A172 (cell line): Measurements from ENCODE around the gene ZNF174. TPM values are rescaled to one million over a fixed set of nuclear protein-coding genes. Genes with fewer than 3 reads are reported as not detected.
A peak's percentile ranks its signal among the peaks of the same experiment; 100 is the strongest.

Experiments
- DNase-seq: peaks from one replicate; pipeline ENCODE4 v3.0.0-alpha.2; 2015; ENCODE audit warnings: low spot score
- total RNA-seq: library from RNA; depleted of rRNA; stranded (reverse); fragments of >200 nt; shearing (Covaris generic); gene quantifications from 2 replicates; pipeline ENCODE4 v1.2.3, GENCODE V29; 2014; rRNA removed

The ZNF174 gene
- total RNA-seq, 1 experiment from 2014 or later = 15.8 TPM

DNA sequence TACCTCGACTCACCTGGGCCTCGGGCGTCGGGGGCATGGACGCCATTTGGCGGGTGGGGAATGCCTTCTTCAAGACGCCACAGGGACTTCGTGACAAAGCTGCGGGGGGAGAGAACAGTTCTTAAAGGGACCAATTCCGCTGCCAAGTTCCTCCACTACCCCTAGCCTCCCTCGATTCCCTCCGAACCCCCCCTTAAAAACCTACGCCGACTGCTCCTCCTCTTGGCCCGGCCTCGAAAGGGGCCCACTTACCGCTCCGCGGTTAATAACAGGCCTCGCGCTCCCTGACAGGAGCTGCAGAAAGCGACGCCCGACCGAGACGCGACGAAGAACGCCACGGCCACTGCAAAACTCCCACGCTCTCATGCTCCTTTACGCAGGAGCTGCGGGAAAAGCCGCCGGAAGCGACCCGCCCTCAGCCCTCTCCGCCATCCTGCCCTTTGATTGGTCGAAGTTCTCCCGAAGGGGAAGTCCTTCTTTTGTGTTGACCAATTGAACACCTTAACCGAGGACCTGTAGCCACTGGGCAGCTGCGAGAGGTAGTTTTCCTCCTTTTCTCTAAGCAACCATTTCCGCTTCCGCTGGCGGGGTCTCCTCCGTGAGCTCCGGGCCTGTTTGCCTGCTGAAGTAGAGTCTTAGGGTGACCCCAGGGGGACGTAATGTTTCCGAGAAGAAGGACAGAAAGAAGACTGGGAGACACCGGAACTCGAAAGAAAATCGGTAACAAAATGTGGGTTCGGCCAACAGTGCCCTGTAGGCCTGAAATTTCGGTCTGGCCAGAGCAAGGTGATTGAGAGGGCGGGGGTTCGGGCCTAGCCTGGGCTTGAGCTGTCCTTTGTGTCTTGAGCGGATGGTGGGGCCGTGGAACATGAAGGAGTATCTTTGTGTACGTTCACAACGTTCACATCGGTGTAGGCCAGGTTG lies 42.4 kb downstream of the ZNF174 start, which contains the start of the genes NAA60 and ZNF597:
TSS of gene NAA60 (plus strand) at position 573 of the 924 bp plus-strand sequence. CDS start 32,548 bp downstream, outside the sequence.
TSS of gene ZNF597 (minus strand) at position 397 of the 924 bp plus-strand sequence. CDS start at position 46, 351 bp downstream.
- peak; percentile 93 for DNase-seq

DNA sequence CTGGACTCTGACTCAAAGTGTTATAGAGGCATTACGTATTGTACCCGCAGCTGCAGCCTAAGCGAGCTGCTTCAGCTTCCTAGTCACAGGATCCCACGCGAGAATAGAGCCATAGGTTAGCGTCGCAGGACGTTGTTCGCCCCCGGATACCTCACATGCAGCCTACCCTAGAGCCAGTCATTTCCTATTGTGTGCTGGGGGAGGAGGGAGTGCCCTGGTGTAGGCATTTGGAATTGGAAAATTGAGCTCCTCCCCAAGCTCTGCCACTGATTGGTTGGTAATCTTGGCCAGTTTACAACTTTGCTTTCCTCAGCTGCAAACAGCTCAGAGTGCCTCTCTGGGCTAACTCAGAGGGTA lies 43.0 kb downstream of the ZNF174 start:
- peak; percentile 63 for DNase-seq

GRCh38 chr16:3454093-3454492 lies 53.1 kb downstream of the ZNF174 start:
- no peak for DNase-seq

DNA sequence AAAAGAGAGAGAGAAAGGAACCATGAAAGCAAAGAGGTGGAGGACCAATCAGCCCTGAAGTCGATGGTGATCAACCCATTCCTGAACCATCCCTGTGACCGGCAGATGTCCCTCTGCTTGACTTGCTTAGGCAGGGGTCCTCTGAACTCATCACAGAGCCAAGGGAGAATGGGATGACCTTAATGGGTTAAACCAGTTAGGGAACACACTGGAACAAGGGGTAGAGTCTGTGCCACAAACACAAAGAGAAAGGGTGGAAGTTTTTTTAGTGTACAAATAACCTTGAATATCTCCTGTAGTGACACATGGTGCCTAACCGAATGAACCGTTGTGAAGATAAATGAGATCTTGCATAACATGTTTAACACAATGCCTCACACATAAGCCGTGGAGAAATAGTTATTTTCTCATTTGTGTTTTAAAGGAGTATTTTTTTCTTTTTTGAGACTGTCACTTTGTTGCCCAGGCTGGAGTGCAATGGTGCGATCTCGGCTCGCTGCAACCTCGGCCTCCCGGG lies 53.7 kb downstream of the ZNF174 start:
- DNase-seq = no peak

GRCh38 chr16:3457434-3458252 lies 56.6 kb downstream of the ZNF174 start:
- DNase-seq = peak; percentile 78

- DNase-seq = peak; percentile 26
Observed at GRCh38 chr16:3458278-3458851, 57.4 kb downstream of the ZNF174 start.

- DNase-seq = no peak
Observed at GRCh38 chr16:3458852-3459361, 57.9 kb downstream of the ZNF174 start.

Other genes starting within 250 kb of the ZNF174 start
- not detected in 2 replicates for gene OR1F1, start 213.0 kb upstream of the ZNF174 start, total RNA-seq
- 14.6 and 17.2 TPM in 2 replicates for gene ZNF200, start 166.1 kb upstream of the ZNF174 start, total RNA-seq
- 0.29 TPM in 1 of 2 replicates, not detected in the other for gene MEFV, start 144.6 kb upstream of the ZNF174 start, total RNA-seq
- 37.0 and 63.5 TPM in 2 replicates for gene ZNF263, start 117.7 kb upstream of the ZNF174 start, total RNA-seq
- 7.0 and 11.0 TPM in 2 replicates for gene TIGD7, start 95.8 kb upstream of the ZNF174 start, total RNA-seq
- 20.2 and 26.1 TPM in 2 replicates for gene ZNF75A, start 95.7 kb upstream of the ZNF174 start, total RNA-seq
- not detected in 2 replicates for gene OR2C1, start 45.3 kb upstream of the ZNF174 start, total RNA-seq
- 12.3 and 16.9 TPM in 2 replicates for gene ZSCAN32, start 211 bp upstream of the ZNF174 start, total RNA-seq
- gene ZNF597, start 42.3 kb downstream of the ZNF174 start, total RNA-seq = 3.2 and 5.6 TPM in 2 replicates
- gene NAA60, start 42.5 kb downstream of the ZNF174 start, total RNA-seq = 9.1 and 11.4 TPM in 2 replicates
- not detected in 2 replicates for gene C16orf90, start 94.3 kb downstream of the ZNF174 start, total RNA-seq
- 25.7 and 28.0 TPM in 2 replicates for gene CLUAP1, start 99.8 kb downstream of the ZNF174 start, total RNA-seq
- gene NLRC3, start 176.2 kb downstream of the ZNF174 start, total RNA-seq = 0.03 TPM in 1 of 2 replicates, not detected in the other
- gene SLX4, start 210.4 kb downstream of the ZNF174 start, total RNA-seq = 7.0 and 7.4 TPM in 2 replicates